GM12878 (cell line): ENCODE data around the gene CPSF6. TPM values are rescaled to one million over a fixed set of nuclear protein-coding genes. Genes with fewer than 3 reads are reported as not detected.

Experiments
- ATAC-seq: fragments of 200-7000 bp; cut with Tn5 transposase; 3 replicates; pipeline ENCODE4 v1.9.1; 2020; ENCODE audit warnings: mild to moderate bottlenecking, moderate library complexity
- BruUV-seq: library from RNA; stranded (reverse); fragments of 400-500 nt; replicated peaks from 2 replicates; lab custom pipeline; 2021; lab: Mats Ljungman, UMichigan
- CTCF ChIA-PET: fragments of 300-600 bp; sonication (Branson Sonifier 250); formaldehyde crosslinking; extraction: SDS; loops from one replicate; lab custom pipeline; 2021; ENCODE audit warnings: inconsistent platforms; lab: Yijun Ruan, JAX
- POLR2A ChIA-PET: fragments of 350-600 bp; formaldehyde crosslinking; extraction: SDS; loops from one replicate; lab custom pipeline; 2021; ENCODE audit warnings: inconsistent platforms; lab: Charles Lee
- RAD21 ChIA-PET: fragments of 300-600 bp; sonication (Branson Sonifier 250); formaldehyde crosslinking; loops from one replicate; lab custom pipeline; 2023; ENCODE audit warnings: antibody characterized with exemption; ENCODE audit not compliant: unreplicated experiment; lab: Charles Lee
- SMC1A ChIA-PET: fragments of 300-600 bp; sonication (Branson Sonifier 250); formaldehyde crosslinking; loops from one replicate; lab custom pipeline; 2023; ENCODE audit not compliant: unreplicated experiment, uncharacterized antibody; lab: Charles Lee
- DNase-seq: peaks from one replicate; pipeline ENCODE4 v3.0.0-alpha.2; 2011; ENCODE audit warnings: low read depth, low spot score
- FAIRE-seq: peaks from 3 replicates; lab custom pipeline; 2011; peaks lifted over from hg19 to GRCh38; lab: Jason Lieb, UNC
- H2AFZ ChIP-seq: 2 replicates; pipeline ENCODE4 v1.6.0; 2011; ENCODE audit warnings: low read depth, low read length, control low read depth; ENCODE audit not compliant: control insufficient read depth
- H3K27ac ChIP-seq: 2 replicates; pipeline ENCODE4 v1.5.1; 2011; ENCODE audit warnings: control low read depth; ENCODE audit not compliant: control insufficient read depth, insufficient read depth
- H3K27me3 ChIP-seq, 2 experiments: replicated peaks in 1 of 2; 2 replicates each; pipeline versions ENCODE4 v1.6.0 to v1.6.1; 2011; ENCODE audit warnings: low read length in 1 of 2; ENCODE audit not compliant: control insufficient read depth in 2 of 2, insufficient read depth in 2 of 2
- H3K36me3 ChIP-seq, 2 experiments: 2 replicates each; pipeline ENCODE4 v1.5.1; 2011; ENCODE audit warnings: low read length in 1 of 2; ENCODE audit not compliant: control insufficient read depth in 2 of 2, insufficient read depth in 2 of 2
- H3K4me1 ChIP-seq: 2 replicates; pipeline ENCODE4 v1.6.1; 2011; ENCODE audit warnings: mild to moderate bottlenecking, low read length, moderate library complexity, mixed read lengths; ENCODE audit not compliant: control insufficient read depth, insufficient read depth
- H3K4me2 ChIP-seq: 2 replicates; pipeline ENCODE4 v1.6.0; 2011; ENCODE audit warnings: control low read depth; ENCODE audit not compliant: control insufficient read depth, insufficient read depth
- H3K4me3 ChIP-seq: fragments of 200-600 bp; sonication (generic); 2 replicates; pipeline ENCODE4 v1.5.1; 2016
- H3K79me2 ChIP-seq: 2 replicates; pipeline ENCODE4 v1.6.0; 2011; ENCODE audit warnings: low read length; ENCODE audit not compliant: control insufficient read depth, insufficient read depth
- H3K9ac ChIP-seq: 2 replicates; pipeline ENCODE4 v1.8.0; 2011; ENCODE audit warnings: low read length, control low read depth, mixed read lengths; ENCODE audit not compliant: control insufficient read depth, insufficient read depth
- H3K9me3 ChIP-seq: replicated peaks from 3 replicates; pipeline ENCODE4 v1.5.1; 2011; ENCODE audit warnings: mild to moderate bottlenecking, low read length; ENCODE audit not compliant: control insufficient read depth, insufficient read depth
- H4K20me1 ChIP-seq: 2 replicates; pipeline ENCODE4 v1.6.0; 2011; ENCODE audit not compliant: control insufficient read depth, insufficient read depth
- ATF7 ChIP-seq: fragments of 450-650 bp; IDR thresholded peaks from 2 replicates; pipeline ENCODE4 v1.6.1; 2016; ENCODE audit warnings: low read depth, mild to moderate bottlenecking
- E2F4 ChIP-seq: IDR thresholded peaks from 2 replicates; pipeline ENCODE4 v1.6.1; 2012; ENCODE audit warnings: low read depth, low read length, improper control_type of control experiment
- E2F8 ChIP-seq: fragments of 450-650 bp; IDR thresholded peaks from 2 replicates; pipeline ENCODE4 v1.6.1; 2018; ENCODE audit warnings: mild to moderate bottlenecking, low read depth, moderate library complexity; ENCODE audit not compliant: partially characterized antibody
- MEF2A ChIP-seq: IDR thresholded peaks from 2 replicates; pipeline ENCODE4 v1.6.1; 2011; ENCODE audit warnings: low read depth, mild to moderate bottlenecking, low read length, moderate library complexity; ENCODE audit not compliant: insufficient read depth
- POU2F2 ChIP-seq: IDR thresholded peaks from 3 replicates; pipeline ENCODE4 v1.6.1; 2011; ENCODE audit warnings: low read depth, mild to moderate bottlenecking, low read length, borderline replicate concordance
- ZNF622 ChIP-seq: fragments of 450-650 bp; IDR thresholded peaks from 2 replicates; pipeline ENCODE4 v1.6.1; 2017; ENCODE audit warnings: mild to moderate bottlenecking, inconsistent platforms
- WGBS: methylation state at CpG from one replicate; pipeline ENCODE4 v1.1.6; 2016; ENCODE audit warnings: low lambda C conversion rate; ENCODE audit not compliant: insufficient replicate concordance, insufficient coverage; ENCODE audit errors: missing lambda C conversion rate; 5-methylcytosine and 5-hydroxymethylcytosine counted together
- in situ Hi-C: fragments of 300-500 bp; cut with MboI; formaldehyde crosslinking; loops from 9 replicates; pipeline ENCODE4 v1.14.3; 2018; ENCODE audit warnings: mixed read lengths
- intact Hi-C: fragments of 100-400 bp; cut with micrococcal nuclease; formaldehyde crosslinking; loops from one replicate; pipeline ENCODE4 v1.14.2; 2022; ENCODE audit not compliant: unreplicated experiment
- polyA plus RNA-seq, 11 experiments: library from polyadenylated mRNA; depleted of rRNA in 4 of 11; unstranded in 6 of 11; stranded (reverse) in 5 of 11; fragments of >200 nt; fragmentation: Nextera tagmentation in 4 of 11; fragmentation: Illumina TruSeq in 1 of 11; extraction: Ambion mirVana in 4 of 11; extraction: Trizol in 1 of 11; gene quantifications; 1 replicate in 1 of 11; 2 replicates in 10 of 11; pipeline versions ENCODE4 v1.2.1 to v1.2.3, GENCODE V29; 2011 to 2016; ENCODE audit warnings: inconsistent platforms in 2 of 11, missing spikeins in 2 of 11, low read depth in 1 of 11
- total RNA-seq, 4 experiments: library from RNA; depleted of rRNA in 3 of 4; stranded (reverse); fragments of >200 nt in 3 of 4; fragmentation: Illumina TruSeq in 1 of 4; extraction: Trizol in 1 of 4; gene quantifications; 2 replicates each; pipeline versions ENCODE4 v1.2.1 to v1.2.3, GENCODE V29; 2013 to 2021

The CPSF6 gene
- total and polyA plus RNA-seq, 10 of the 15 experiments (the other 5 are each of a cell fraction or from before 2014, with no cell fraction given): 40.9 to 150 (median 79.1) TPM

- ATAC-seq (no peak), FAIRE-seq (no peak), DNase-seq (no peak)
- CTCF ChIA-PET: interaction anchor here (0.6 to 1.8 kb wide), 4 partner anchors 18 to 60 kb away, joined by 3 to 6 read pairs (median 3); no protein-coding TSS in a partner anchor
- SMC1A ChIA-PET: interaction anchor here (0.7 to 1.7 kb wide), 2 partner anchors 21 to 43 kb away, joined by 3 read pairs; no protein-coding TSS in a partner anchor
- H2AFZ ChIP-seq: no peak overlapping the region
- no peak overlapping the region for H3K4me2 ChIP-seq
- TF ChIP-seq MEF2A: no peak
- TF ChIP-seq POU2F2: no peak
- TF ChIP-seq E2F8: no peak
- TF ChIP-seq E2F4: no peak
- no peak for TF ChIP-seq ATF7
- no peak for TF ChIP-seq ZNF622
- H3K9ac ChIP-seq: no peak overlapping the region
- H3K36me3 ChIP-seq: no peaks in the 10 kb centered on the region
- H3K4me3 ChIP-seq: no peak overlapping the region
- WGBS: 82% methylated on average over 1 of the region's 1 CpG
- no peaks in the 10 kb centered on the region for H3K27me3 ChIP-seq
- in situ Hi-C loops (no loop called here), intact Hi-C loops (no loop called here)
- no peak overlapping the region for H3K27ac ChIP-seq
- no peaks in the 10 kb centered on the region for H3K79me2 ChIP-seq
- RAD21 ChIA-PET: no interaction called here
- H3K4me1 ChIP-seq: no peaks in the 10 kb centered on the region
- no peaks in the 10 kb centered on the region for H3K9me3 ChIP-seq
- no TSS peak for BruUV-seq
- no peaks in the 10 kb centered on the region for H4K20me1 ChIP-seq
- POLR2A ChIA-PET: interaction anchor here (0.6 kb wide), 2 partner anchors 26 to 270 kb away, joined by 3 read pairs; no protein-coding TSS in a partner anchor
Observed at GRCh38 chr12:69214169-69214568, 25.2 kb upstream of the CPSF6 start.
